ENCODE data around the gene FXN. TPM values are rescaled to one million over a fixed set of nuclear protein-coding genes. Genes with fewer than 3 reads are reported as not detected.

Gene FXN
- total and polyA plus RNA-seq, 12 donors: 10.3 to 38.7 (median 22.0) TPM

GRCh38 chr9:69016191-69017096 lies 19.1 kb upstream of the FXN start:
- DNase-seq: no peak
- intact Hi-C loops (cut with DNase I): no loop called here
- Histone ChIP-seq H3K4me3 (no peak overlapping the region), H3K36me3 (replicated peaks in 1 of 2) (no peaks in the 10 kb centered on the region), H3K4me1 (replicated peaks in 1 of 2) (no peaks in the 10 kb centered on the region), H3K27me3 (no peaks in the 10 kb centered on the region), H3K9me3 (replicated peaks in 1 of 3) (no peaks in the 10 kb centered on the region), H3K27ac (no peak overlapping the region)
- 53 to 61% (median 58%) methylated on average over 5 of the region's 5 CpGs for WGBS, 4 donors
- TF ChIP-seq, protein P1, sequence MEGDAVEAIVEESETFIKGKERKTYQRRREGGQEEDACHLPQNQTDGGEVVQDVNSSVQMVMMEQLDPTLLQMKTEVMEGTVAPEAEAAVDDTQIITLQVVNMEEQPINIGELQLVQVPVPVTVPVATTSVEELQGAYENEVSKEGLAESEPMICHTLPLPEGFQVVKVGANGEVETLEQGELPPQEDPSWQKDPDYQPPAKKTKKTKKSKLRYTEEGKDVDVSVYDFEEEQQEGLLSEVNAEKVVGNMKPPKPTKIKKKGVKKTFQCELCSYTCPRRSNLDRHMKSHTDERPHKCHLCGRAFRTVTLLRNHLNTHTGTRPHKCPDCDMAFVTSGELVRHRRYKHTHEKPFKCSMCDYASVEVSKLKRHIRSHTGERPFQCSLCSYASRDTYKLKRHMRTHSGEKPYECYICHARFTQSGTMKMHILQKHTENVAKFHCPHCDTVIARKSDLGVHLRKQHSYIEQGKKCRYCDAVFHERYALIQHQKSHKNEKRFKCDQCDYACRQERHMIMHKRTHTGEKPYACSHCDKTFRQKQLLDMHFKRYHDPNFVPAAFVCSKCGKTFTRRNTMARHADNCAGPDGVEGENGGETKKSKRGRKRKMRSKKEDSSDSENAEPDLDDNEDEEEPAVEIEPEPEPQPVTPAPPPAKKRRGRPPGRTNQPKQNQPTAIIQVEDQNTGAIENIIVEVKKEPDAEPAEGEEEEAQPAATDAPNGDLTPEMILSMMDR (IDR thresholded peaks at IDR 0.05): no peak
- no peak for TF ChIP-seq POLR2A (IDR thresholded peaks at IDR 0.05)

GRCh38 chr9:69018737-69019136 lies 16.8 kb upstream of the FXN start:
- Histone ChIP-seq H3K4me3 (no peak overlapping the region), H3K27me3 (no peaks in the 10 kb centered on the region), H3K27ac (no peak overlapping the region), H3K4me1 (replicated peaks in 1 of 2) (no peaks in the 10 kb centered on the region), H3K36me3 (replicated peaks in 1 of 2) (no peaks in the 10 kb centered on the region), H3K9me3 (replicated peaks in 1 of 3) (no peaks in the 10 kb centered on the region)
- WGBS, 4 donors: 71 to 76% (median 75%) methylated on average over 5 of the region's 5 CpGs
- intact Hi-C loops (cut with DNase I): no loop called here
- DNase-seq: no peak
- TF ChIP-seq, protein P1 (IDR thresholded peaks at IDR 0.05): no peak
- TF ChIP-seq POLR2A (IDR thresholded peaks at IDR 0.05): no peak

- H3K27me3 ChIP-seq: no peaks in the 10 kb centered on the region
- H3K4me3 ChIP-seq: no peak overlapping the region
- no peaks in the 10 kb centered on the region for H3K36me3 ChIP-seq (replicated peaks in 1 of 2)
- no peak for TF ChIP-seq POLR2A (IDR thresholded peaks at IDR 0.05)
- TF ChIP-seq, protein P1 (IDR thresholded peaks at IDR 0.05): no peak
- no peak overlapping the region for H3K27ac ChIP-seq
- H3K9me3 ChIP-seq (replicated peaks in 1 of 3): no peaks in the 10 kb centered on the region
- no peak for DNase-seq
- 45 to 53% (median 50%) methylated on average over 3 of the region's 3 CpGs for WGBS, 4 donors
- no peaks in the 10 kb centered on the region for H3K4me1 ChIP-seq (replicated peaks in 1 of 2)
- intact Hi-C loops (cut with DNase I): loop anchor here in 1 of 2 donors (10.0 kb wide), 1 partner anchor 435 kb away; no protein-coding TSS in a partner anchor
Observed at GRCh38 chr9:69019808-69020207, 15.7 kb upstream of the FXN start.

- no peaks in the 10 kb centered on the region for H3K27me3 ChIP-seq
- no peaks in the 10 kb centered on the region for H3K36me3 ChIP-seq (replicated peaks in 1 of 2)
- H3K27ac ChIP-seq: no peak overlapping the region
- 90 to 95% (median 91%) methylated on average over 8 of the region's 8 CpGs for WGBS, 4 donors
- no peaks in the 10 kb centered on the region for H3K4me1 ChIP-seq (replicated peaks in 1 of 2)
- H3K9me3 ChIP-seq (replicated peaks in 1 of 3): no peaks in the 10 kb centered on the region
- DNase-seq: no peak
- TF ChIP-seq POLR2A (IDR thresholded peaks at IDR 0.05): no peak
- TF ChIP-seq, protein P1 (IDR thresholded peaks at IDR 0.05): no peak
- intact Hi-C loops (cut with DNase I): loop anchor here in 1 of 2 donors (10.0 kb wide), 1 partner anchor 436 kb away; no protein-coding TSS in a partner anchor
- H3K4me3 ChIP-seq: no peak overlapping the region
Observed at GRCh38 chr9:69020301-69021145, 15.0 kb upstream of the FXN start.
